ENCODE results near the gene FGF6. TPM values are rescaled to one million over a fixed set of nuclear protein-coding genes. Genes with fewer than 3 reads are reported as not detected.

The FGF6 gene
- total RNA-seq, 2 donors from 2014 or later: not detected

DNA sequence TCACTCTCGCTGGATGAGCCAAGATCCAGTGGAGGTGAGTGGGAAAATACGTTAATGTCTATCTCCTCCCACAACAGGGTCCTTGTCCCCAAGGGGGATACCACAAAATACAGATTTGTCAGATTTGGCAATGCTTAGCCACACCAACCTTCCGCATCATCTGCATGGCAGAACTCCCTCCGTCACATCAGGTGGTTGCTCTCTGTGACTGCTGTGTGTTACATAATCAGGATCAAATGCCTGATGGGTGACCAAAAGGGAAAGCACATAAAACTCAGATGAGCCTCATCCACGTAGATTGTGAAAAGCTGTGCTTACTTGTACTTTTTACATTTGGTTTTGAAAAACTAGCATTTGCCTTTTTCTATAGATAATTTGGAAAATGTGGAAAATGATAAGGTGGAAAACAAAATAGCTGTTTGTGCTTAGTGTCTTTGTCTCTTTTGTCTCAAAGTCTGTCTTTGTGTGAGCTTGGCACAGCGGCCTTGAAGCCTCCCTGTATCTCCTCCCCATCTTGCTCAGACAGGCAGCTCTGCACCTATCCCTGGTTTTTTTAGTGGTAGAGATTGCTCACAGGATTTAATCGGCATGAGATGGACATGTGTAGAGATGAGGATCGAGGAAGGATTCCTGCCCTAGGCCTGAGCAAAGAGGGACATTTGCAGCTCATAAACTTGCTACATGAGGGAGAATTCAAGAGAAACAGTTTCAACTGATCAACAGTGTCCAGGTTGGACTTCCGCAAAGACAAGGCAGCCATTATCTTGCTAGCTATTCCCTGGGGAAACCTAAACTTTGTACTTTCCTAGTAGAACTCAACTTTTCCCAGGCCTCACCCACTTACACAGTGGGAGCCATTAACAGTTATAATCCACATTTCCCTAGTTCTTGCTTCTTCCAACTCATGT is 3.6 kb upstream of the FGF6 start:
- no peak for DNase-seq
- peak; percentile 64 for ATAC-seq

DNA sequence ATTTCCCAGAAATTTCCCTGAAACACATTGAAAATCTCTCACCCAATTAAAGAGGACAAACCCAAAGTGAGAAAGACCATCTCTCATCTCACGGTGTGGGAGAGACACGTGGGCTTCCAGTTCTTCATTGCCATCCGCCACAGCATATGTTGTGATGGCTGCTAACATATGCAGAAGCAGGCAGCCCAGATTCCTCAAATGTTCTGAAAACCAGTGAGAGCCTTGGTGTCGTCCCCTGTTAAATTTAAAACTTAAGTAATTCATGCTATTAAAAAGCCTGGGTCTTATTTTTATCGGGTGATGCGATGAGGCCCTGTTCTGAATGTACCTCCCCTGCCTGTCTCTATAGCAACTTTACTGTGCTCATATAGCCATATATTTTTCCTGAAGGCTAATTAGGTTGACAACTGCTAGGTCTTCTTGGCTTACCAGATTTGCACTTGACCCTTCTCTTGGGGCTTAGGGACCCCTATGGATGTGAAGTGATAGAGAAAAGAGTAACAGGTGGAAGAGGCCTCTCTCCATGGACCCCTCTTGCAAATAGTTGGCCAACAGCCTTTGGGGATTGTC is 2.8 kb upstream of the FGF6 start:
- intact Hi-C loops (cut with DNase I, micrococcal nuclease): no loop called here
- ATAC-seq: no peak
- DNase-seq: no peak

More for the DNA sequence above, 3.6 kb upstream of the FGF6 start:
- intact Hi-C loops (cut with DNase I, micrococcal nuclease): no loop called here

DNA sequence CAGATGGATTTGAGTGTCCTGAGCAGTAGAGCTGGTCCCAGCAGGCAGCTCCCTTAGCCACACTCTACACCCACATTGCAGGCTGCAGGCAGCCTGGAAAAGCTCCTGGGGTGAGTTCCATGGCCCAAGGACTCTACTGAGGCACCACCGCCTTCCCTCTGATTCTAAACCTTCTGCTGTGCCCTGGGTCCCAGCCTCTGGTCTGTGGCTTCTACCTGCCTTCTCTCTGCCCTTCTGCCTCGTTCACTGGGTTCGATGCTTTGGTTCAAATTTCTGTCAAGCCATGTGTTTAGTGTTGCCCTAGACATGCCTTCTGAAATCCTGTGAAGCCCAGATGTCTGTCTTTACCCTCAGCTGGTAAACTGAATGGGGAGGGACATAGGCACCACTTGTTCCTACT is 1.5 kb upstream of the FGF6 start:
- DNase-seq: no peak
- intact Hi-C loops (cut with DNase I, micrococcal nuclease): no loop called here
- ATAC-seq: no peak

DNA sequence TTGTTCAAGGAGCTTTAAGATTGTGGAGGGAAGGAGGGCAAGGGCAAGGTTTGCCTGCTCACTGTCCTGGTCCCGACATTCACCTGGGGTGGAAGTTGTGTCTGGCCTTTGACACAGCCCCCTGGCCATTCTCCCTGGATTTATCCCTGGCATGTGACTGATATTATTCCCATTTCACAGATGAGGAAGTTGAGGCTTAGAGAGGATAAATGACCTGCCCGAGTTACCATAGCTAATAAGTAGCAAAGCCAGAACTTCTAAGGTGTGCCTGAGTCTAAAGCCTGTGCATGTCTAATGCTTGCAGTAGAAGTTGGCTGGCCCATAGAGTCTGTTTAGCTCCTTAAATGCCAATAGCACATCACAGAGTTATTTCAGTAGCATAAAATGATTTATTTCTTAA is 720 bp upstream of the FGF6 start:
- ATAC-seq (no peak), DNase-seq (no peak)
- intact Hi-C loops (cut with DNase I, micrococcal nuclease): no loop called here

DNA sequence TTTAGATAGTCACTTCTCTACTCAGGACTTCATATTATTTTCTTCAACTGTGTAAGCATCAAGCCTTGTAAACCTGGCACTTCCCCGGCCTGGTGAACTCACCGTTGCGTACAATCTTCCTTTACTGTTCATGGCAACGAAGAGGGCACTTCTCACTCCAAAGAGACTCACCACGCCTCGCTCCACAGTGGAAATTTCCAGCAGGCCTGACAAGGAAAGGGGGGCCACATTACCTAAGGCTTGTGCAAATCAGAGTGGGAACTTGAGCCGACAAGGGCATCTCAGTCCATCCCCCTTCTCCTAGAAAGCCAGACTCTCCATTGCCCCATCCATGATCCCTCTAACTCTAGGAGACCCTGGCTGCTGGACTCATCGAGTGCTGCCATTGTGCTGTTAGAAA is 1.6 kb downstream of the FGF6 start:
- intact Hi-C loops (cut with DNase I, micrococcal nuclease): no loop called here
- no peak for DNase-seq
- no peak for ATAC-seq

DNA sequence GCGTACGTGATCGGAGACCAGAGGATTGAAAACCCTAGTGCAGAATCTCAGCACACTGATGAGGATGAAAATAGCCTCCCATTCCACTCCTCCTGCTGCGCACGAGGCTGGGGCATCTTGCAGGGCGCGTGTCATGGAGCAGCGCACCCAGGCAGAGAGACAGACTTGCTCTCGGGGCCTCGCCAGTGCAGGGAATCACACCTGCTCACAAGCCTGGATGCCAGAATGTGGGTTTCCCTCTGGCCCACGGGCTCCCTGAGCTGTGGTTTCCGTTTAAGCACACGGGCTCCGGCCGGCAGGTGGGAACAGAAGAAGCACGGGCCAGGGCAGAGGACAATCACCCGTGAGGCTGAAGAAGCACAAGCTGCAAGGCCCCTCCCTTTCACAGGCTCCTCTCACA is 2.0 kb downstream of the FGF6 start:
- ATAC-seq (no peak), DNase-seq (no peak)
- intact Hi-C loops (cut with DNase I, micrococcal nuclease): no loop called here

DNA sequence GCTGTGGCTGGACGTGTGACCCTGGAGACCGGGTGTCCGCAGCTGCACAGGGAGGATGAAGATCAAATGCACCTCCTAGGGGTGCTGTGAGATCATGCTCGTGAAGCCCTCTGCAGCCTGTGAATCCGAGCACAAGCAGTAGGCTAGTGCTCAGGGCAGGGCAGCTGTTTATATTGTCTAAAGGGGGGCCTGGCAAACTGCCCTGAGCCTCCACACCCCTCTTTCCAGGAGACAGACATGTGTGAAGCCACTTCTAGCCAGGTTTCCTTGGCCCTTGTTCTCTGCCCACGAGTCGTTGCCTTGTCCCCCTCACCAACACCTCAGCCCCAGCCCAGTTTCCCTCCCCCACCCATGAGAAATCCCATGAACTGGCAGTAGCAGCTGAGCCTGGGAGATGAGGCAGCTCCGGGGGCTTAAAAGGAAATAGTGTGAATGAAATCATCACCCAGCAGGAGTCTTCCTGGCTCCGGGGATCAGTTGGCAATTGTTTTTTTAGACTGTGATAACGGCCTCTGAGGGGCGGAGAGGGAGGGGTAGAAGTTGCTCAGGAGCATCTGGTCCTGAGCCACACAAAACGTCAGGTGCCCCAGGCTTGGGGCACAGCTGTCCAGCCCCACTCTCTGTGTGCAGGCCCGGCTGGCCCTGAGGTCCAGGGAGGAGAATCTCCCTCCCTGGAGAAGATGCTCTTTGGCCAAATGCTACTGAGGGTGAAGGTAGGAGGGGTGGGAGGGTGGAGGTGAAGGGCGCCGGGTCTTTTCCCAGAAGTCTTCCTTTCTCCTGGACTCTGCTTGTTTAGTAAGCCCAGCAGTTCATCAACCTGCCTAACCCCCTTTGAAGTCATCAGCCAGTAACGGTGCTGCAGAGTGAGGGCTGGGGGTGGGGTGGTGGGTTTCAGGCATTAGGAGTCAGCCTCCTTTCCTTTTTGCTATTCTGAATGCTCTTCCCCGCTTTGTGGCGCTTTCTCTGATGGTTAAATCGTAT is 4.0 kb downstream of the FGF6 start:
- ATAC-seq (no peak), DNase-seq (no peak)
- intact Hi-C loops (cut with DNase I, micrococcal nuclease): no loop called here

DNA sequence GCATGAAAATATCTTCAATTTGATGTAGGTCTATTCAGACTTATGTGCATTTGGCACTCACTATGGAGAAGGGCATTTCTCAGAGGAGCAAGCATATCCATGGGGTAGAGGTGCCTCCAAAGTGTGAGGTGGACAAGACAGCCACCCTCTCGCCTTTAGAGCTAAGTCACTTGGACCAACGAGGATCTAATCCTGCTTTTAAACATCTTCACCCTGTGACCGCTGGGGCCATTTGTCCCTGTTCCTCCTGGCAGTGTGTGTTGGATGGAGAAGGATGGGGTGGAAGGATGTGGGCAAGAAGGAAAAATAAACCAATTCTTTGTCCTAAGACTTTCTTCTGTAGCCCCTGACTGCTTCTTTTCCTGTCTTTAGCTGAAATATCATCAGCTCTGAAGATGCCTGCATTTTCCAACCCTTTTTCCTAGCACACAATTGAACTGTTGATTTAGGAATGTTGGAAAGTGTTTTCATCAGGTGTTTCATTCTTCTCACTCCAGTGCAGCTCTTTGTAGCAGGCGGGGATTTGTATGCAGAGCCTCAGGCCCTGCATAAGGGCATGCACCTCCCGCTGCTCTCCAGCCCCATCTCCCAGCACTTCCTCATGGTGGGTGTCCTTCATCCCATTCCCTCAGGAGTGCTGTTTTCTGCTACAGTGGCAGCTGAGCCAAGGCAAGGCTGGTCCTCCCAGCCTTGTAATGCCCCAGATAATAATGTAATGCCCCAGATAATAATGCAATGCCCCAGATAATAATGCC is 5.3 kb downstream of the FGF6 start:
- intact Hi-C loops (cut with DNase I, micrococcal nuclease): no loop called here
- no peak for ATAC-seq
- DNase-seq: no peak

DNA sequence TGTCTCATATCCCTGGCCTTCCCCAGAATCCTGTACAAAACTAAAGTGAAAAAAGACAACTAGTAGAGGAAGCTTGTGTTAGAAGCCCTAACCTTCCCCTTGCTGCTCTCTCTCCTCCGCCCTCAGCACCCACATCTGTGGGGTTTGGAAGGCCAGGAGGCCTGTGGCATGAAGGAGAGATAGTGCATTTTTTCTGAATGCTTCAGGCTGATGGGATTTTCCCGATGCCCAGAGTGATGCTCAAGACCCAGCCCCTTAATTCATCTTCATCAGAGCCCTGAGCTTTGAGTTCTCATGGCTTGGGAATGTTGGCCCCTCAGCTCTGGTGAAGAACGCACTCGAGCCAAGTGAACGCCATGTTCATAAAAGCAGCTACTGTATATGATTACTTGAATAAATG is 5.9 kb downstream of the FGF6 start:
- intact Hi-C loops (cut with DNase I, micrococcal nuclease): no loop called here
- ATAC-seq: no peak
- no peak for DNase-seq

DNA sequence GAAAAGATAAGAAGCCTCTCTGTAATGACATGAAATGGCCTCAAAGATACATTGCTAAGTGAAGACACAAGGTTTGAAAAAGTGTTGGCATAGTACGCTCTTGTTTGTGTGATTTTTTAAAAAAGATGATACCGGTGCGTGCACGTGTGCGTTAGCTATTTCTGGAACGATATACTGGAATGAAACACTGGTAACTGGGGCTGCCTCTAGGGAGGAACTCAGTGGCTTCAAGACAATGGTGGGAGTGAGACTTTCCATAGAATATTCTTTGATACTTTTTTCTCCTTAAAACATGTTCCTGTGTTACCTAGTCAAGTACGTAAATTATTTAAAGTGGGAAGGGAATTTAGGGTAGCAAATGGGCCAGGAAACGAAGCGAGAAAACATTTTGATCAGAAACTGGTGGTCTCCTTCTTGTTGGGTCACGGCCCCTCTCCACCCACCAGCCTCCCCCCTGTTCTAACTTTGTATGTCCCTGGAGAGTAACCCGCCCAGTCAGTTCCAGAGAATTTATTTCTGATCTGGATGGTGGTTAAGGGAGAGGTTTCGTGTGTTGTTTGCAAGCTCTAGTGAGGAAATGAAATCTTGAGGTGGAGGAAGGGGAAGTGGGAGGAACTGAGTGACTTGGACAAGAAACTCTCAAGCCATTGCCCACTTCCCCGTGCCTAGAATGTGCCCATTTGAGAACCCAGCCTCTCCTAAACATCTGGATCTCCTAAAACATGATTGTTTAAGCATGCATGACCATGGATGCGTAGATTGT is 6.6 kb downstream of the FGF6 start:
- no peak for DNase-seq
- intact Hi-C loops (cut with DNase I, micrococcal nuclease): no loop called here
- no peak for ATAC-seq

DNA sequence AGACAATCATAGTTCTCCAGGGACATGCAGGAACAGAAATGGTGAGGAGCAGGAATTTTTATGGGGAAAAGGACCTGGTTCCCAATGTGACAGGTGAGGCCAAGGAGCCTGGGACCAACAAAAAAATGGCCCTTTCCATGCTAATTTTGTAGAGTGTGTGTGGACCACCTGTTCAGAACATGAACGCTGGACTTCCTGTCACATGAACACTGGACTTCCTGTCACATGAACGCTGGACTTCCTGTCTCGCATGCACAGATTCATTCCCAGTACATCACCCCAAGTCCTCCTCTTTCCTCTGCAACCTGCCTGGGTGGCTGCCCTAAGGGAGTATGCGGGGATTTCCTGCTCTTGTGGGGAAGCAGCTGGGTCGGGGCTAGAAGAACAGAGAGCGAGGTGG is 10.1 kb downstream of the FGF6 start:
- intact Hi-C loops (cut with DNase I, micrococcal nuclease): no loop called here
- DNase-seq (no peak), ATAC-seq (no peak)

DNA sequence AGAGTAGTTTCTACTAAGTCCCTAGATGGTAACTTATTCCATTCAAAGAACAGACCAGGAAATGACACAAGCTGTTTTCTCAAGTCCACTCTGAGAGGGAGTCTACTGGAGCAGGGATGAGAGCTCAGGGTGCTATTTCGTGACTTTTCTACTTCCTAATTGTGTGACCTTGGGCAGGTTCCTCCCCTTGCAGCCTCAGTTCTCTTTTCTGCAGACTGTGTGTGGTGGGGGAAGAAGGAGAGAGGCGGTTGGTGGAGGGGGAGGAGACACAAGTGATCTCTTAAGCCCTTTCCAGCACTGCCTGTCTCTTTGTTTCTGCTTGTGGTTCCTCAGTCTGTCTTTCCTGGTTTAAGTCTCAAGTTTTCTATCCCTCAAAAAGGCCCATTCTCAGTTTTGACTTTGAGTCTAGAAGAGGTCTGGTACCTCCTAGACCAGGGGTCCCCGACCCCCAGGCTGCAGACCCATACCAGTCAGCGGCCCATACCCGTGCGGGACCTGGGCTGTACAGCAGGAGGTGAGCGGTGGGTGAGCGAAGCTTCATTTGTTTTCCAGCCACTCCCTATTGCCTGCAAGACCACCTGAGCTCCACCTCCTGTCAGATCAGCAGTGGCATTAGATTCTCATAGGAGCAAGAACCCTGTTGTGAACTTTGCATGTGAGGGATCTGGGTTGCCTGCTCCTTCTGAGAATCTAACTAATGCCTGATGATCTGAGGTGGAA is 10.7 kb downstream of the FGF6 start:
- intact Hi-C loops (cut with DNase I, micrococcal nuclease): no loop called here
- no peak for ATAC-seq
- no peak for DNase-seq

DNA sequence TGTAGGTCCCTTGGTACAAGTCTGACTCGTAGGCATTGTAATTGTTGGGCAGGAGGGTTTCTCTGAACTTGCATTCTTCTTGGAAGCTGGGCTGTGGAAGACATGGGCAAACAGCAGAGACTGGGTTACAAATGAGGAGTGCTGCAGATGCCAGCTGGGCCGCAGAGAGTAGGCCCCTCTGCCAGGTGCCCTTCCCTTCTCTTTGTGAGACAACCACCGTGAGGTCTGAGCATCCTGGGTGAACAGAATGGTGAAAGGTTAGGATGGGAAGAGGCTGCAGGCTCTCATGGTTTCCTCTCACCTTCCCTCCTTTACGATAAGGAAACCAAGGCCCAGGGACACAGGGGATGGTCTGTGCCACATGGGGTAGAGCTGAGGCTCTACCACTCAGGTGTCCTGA is 11.3 kb downstream of the FGF6 start:
- no peak for ATAC-seq
- intact Hi-C loops (cut with DNase I, micrococcal nuclease): no loop called here
- DNase-seq: no peak

DNA sequence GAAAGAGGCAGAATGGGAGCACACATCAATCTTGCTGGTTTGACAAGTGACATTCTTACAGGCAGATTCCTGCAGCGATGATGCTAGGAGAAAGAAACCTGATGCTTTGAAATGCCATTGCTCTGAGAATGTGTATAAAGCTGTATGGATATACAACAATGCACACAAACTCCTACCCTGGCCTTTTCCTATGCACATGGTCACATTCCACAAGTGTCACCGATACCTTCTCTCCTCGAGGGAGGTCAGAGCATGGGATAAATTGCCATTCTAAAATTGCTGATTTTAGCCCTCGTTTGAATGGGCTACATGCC is 11.9 kb downstream of the FGF6 start:
- intact Hi-C loops (cut with DNase I, micrococcal nuclease): no loop called here
- ATAC-seq: no peak
- DNase-seq: no peak

DNA sequence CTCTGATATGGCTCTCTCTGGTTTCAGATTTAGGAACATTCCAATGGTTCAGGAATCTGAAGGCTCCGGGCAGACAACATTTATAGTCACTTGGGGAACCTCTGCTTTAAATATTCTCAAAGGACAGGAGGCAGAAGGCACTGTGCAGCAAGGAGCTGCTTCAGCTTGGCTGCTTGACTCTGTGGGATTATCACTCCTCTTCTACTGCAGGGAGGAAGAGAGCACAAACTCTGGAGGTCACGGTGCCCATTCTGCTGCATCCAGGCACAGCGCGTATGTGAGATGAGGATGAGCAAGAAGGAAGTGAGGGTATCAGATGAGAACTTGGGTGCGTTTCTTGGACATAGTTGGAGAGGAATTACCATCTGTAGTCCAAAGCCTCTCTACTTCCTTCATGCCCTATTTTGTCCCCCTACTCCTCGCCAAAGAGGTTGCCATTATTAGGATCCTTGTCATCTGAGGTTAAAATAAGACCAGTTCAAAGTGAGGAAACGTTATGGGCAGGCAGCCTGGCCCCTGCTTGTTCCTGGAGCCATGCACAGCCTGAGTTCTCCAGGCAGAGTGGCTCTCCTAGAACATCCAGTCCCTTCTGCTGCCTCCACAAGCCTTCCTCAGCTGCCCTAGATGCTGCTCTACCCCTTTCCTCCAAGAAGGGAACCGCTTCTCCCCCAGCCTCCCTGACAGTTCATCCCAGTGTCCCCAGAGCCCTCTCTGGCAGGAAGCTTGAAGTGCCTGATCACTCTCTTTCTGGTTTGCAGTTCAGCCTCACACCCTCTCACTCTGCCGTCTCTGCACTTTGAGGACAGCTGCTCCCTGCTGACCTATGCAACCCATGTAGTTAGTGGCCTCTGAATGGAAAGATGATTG is 12.5 kb downstream of the FGF6 start:
- no peak for ATAC-seq
- no peak for DNase-seq
- intact Hi-C loops (cut with DNase I, micrococcal nuclease): no loop called here

DNA sequence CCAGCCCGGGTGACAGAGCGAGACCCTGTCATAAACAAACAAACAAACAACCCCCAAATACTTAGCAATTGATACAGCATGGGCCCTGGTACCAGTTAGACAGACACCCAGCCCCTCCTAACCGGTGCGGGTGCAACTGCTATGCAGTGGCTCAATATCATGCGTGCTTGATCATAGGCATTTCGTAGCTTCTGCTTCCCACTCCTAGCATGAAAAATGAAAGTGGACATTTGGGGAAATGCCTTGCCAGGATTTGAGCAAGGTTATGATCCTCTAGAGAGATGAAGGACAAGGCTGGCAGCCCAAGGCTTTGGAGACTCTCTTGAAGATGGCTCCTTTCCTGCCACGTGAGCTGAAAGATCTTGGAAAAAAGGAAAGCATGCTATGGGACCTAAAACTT is 13.7 kb downstream of the FGF6 start:
- ATAC-seq: no peak
- intact Hi-C loops (cut with DNase I, micrococcal nuclease): no loop called here
- no peak for DNase-seq

DNA sequence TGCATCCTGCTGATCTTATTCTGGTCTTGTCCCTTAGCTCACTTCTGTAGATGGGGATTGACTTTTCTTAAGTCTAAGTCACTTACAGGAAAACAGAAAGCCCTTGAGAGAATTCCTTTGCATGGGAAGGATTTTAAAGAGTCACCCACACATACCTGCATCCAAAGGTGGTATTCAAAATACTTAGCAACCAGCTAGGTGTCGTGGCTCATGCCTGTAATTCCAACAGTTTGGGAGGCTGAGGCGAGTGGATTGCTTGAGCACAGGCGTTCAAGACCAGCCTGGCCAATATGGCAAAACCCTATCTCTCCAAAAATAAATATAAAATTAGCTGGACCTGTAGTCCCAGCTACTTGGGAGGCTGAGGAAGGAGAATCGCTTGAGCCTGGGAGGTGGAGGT is 14.2 kb downstream of the FGF6 start:
- DNase-seq: no peak
- intact Hi-C loops (cut with DNase I, micrococcal nuclease): no loop called here
- no peak for ATAC-seq
